Measurements from ENCODE around the gene MEX3D.
"Not testable (repeated sequence)": the region's sequence is repeated elsewhere in the genome, so short reads cannot be mapped to it uniquely, and the experiment has no call there.

Gene MEX3D

GRCh38 chr19:1540365-1540925 lies 27.7 kb downstream of the MEX3D start:
- DNase-seq (ENCODE audit: low read depth, low spot score) = no peak

GRCh38 chr19:1539749-1540148 lies 28.4 kb downstream of the MEX3D start:
- H3K4me3 ChIP-seq (ENCODE audit: low read depth, low read length); DNase-seq (ENCODE audit: low read depth, low spot score); in situ Hi-C loops (cut with HindIII; ENCODE audit: low sequenced_read_pairs): not testable (repeated sequence)

More at GRCh38 chr19:1540365-1540925, 27.7 kb downstream of the MEX3D start:
- TF ChIP-seq CTCF (IDR thresholded peaks at IDR 0.05; ENCODE audit: low read depth, low read length) = no peak
- in situ Hi-C loops (cut with HindIII; ENCODE audit: low sequenced_read_pairs) = no loop called here
- H3K4me3 ChIP-seq (ENCODE audit: low read depth, low read length) = no peak overlapping the region

- no peak for DNase-seq (ENCODE audit: low read depth, low spot score)
- in situ Hi-C loops (cut with HindIII; ENCODE audit: low sequenced_read_pairs) = no loop called here
- TF ChIP-seq CTCF (IDR thresholded peaks at IDR 0.05; ENCODE audit: low read depth, low read length) = no peak
- no peak overlapping the region for H3K4me3 ChIP-seq (ENCODE audit: low read depth, low read length)
Measured at GRCh38 chr19:1538978-1539377, 29.1 kb downstream of the MEX3D start.

GRCh38 chr19:1535699-1536098 lies 32.4 kb downstream of the MEX3D start:
- in situ Hi-C loops (cut with HindIII; ENCODE audit: low sequenced_read_pairs); H3K4me3 ChIP-seq (ENCODE audit: low read depth, low read length); DNase-seq (ENCODE audit: low read depth, low spot score): not testable (repeated sequence)

GRCh38 chr19:1534972-1535371 lies 33.2 kb downstream of the MEX3D start:
- no peak for TF ChIP-seq CTCF (IDR thresholded peaks at IDR 0.05; ENCODE audit: low read depth, low read length)
- no peak for DNase-seq (ENCODE audit: low read depth, low spot score)
- in situ Hi-C loops (cut with HindIII; ENCODE audit: low sequenced_read_pairs) = no loop called here
- H3K4me3 ChIP-seq (ENCODE audit: low read depth, low read length) = no peak overlapping the region

GRCh38 chr19:1533510-1534150 lies 34.5 kb downstream of the MEX3D start:
- H3K4me3 ChIP-seq (ENCODE audit: low read depth, low read length) = no peak overlapping the region
- no peak for TF ChIP-seq CTCF (IDR thresholded peaks at IDR 0.05; ENCODE audit: low read depth, low read length)
- in situ Hi-C loops (cut with HindIII; ENCODE audit: low sequenced_read_pairs) = no loop called here
- DNase-seq (ENCODE audit: low read depth, low spot score) = no peak

GRCh38 chr19:1532003-1532402 lies 36.1 kb downstream of the MEX3D start:
- DNase-seq (ENCODE audit: low read depth, low spot score) = no peak
- H3K4me3 ChIP-seq (ENCODE audit: low read depth, low read length) = no peak overlapping the region
- in situ Hi-C loops (cut with HindIII; ENCODE audit: low sequenced_read_pairs) = no loop called here
- no peak for TF ChIP-seq CTCF (IDR thresholded peaks at IDR 0.05; ENCODE audit: low read depth, low read length)

Data from astrocyte of the spinal cord (primary cell).